B cell (primary cell): ENCODE results near the gene TPSB2. TPM values are rescaled to one million over a fixed set of nuclear protein-coding genes. Genes with fewer than 3 reads are reported as not detected.
"Not testable (repeated sequence)": the region's sequence is repeated elsewhere in the genome, so short reads cannot be mapped to it uniquely, and the experiment has no call there.

ENCODE experiments used
- ATAC-seq: fragments of 200-7000 bp; cut with Tn5 transposase; one replicate; pipeline ENCODE4 v1.10.0; 2021; ENCODE audit warnings: low read depth, mild to moderate bottlenecking, moderate number of reproducible peaks, moderate library complexity
- CTCF ChIA-PET: fragments of 350-600 bp; sonication (Branson Sonifier 250); formaldehyde crosslinking; loops from one replicate; lab custom pipeline; 2021; ENCODE audit warnings: antibody characterized with exemption, inconsistent platforms; lab: Charles Lee
- POLR2A ChIA-PET: fragments of 350-600 bp; sonication (Branson Sonifier 250); formaldehyde crosslinking; loops from one replicate; lab custom pipeline; 2021; ENCODE audit warnings: antibody characterized with exemption; lab: Charles Lee
- DNase-seq: peaks from one replicate; pipeline ENCODE4 v3.0.0; 2013
- H2AFZ ChIP-seq: 2 replicates; pipeline ENCODE4 v1.6.1; 2012; ENCODE audit warnings: mild to moderate bottlenecking, low read depth, low read length; ENCODE audit not compliant: insufficient read depth, poor library complexity, severe bottlenecking
- H3K27ac ChIP-seq, 2 donors: 1 replicate in 1 of 2; 2 replicates in 1 of 2; pipeline ENCODE4 v1.5.1; 2012 to 2013; ENCODE audit warnings: low read length in 2 of 2, mild to moderate bottlenecking in 2 of 2, moderate library complexity in 1 of 2
- H3K27me3 ChIP-seq, 4 experiments: fragments of 200-600 bp in 1 of 4; sonication (generic) in 1 of 4; replicated peaks in 1 of 4; 1 replicate in 2 of 4; 2 replicates in 2 of 4; pipeline versions ENCODE4 v1.6.1 to v1.7.0; 2013 to 2016; ENCODE audit warnings: low read length in 3 of 4, mild to moderate bottlenecking in 2 of 4, mixed read lengths in 1 of 4, moderate library complexity in 1 of 4; ENCODE audit not compliant: insufficient read depth in 4 of 4, control insufficient read depth in 3 of 4; ENCODE audit errors: control extremely low read depth in 1 of 4
- H3K36me3 ChIP-seq, 2 experiments: replicated peaks in 1 of 2; 1 replicate in 1 of 2; 2 replicates in 1 of 2; pipeline versions ENCODE4 v1.6.1 to v1.7.1; 2013; ENCODE audit warnings: low read length in 1 of 2; ENCODE audit not compliant: insufficient read depth in 2 of 2, control insufficient read depth in 1 of 2; ENCODE audit errors: control extremely low read depth in 1 of 2, extremely low read depth in 1 of 2
- H3K4me1 ChIP-seq, 2 donors: fragments of 200-600 bp in 1 of 2; sonication (generic) in 1 of 2; 1 replicate in 1 of 2; 2 replicates in 1 of 2; pipeline versions ENCODE4 v1.5.1 to v1.6.1; 2013 to 2017; ENCODE audit warnings: low read length in 2 of 2; ENCODE audit not compliant: control insufficient read depth in 2 of 2, insufficient read depth in 2 of 2
- H3K4me2 ChIP-seq: replicated peaks from 2 replicates; pipeline ENCODE3; 2012; ENCODE audit warnings: mild to moderate bottlenecking, low read depth, low read length; ENCODE audit not compliant: poor library complexity, severe bottlenecking
- H3K4me3 ChIP-seq, 5 experiments: fragments of 200-600 bp in 1 of 5; sonication (generic) in 1 of 5; 1 replicate in 3 of 5; 2 replicates in 2 of 5; pipeline versions ENCODE4 v1.5.1 to v1.7.0; 2011 to 2016; ENCODE audit warnings: low read length in 4 of 5, mild to moderate bottlenecking in 4 of 5, low read depth in 2 of 5, control low read depth in 1 of 5, moderate library complexity in 1 of 5; ENCODE audit not compliant: insufficient read depth in 1 of 5; ENCODE audit errors: control extremely low read depth in 1 of 5, extremely low read depth in 1 of 5
- H3K79me2 ChIP-seq: fragments of 200-600 bp; sonication (generic); one replicate; pipeline ENCODE4 v1.6.0; 2016; ENCODE audit warnings: low read length; ENCODE audit not compliant: control insufficient read depth, insufficient read depth
- H3K9ac ChIP-seq: fragments of 200-600 bp; sonication (generic); 2 replicates; pipeline ENCODE4 v1.6.1; 2017; ENCODE audit warnings: mild to moderate bottlenecking, low read length, moderate library complexity
- H3K9me3 ChIP-seq, 3 donors: one replicate each; pipeline versions ENCODE4 v1.6.1 to v1.7.1; 2013; ENCODE audit warnings: low read length in 2 of 3; ENCODE audit not compliant: control insufficient read depth in 2 of 3, insufficient read depth in 1 of 3; ENCODE audit errors: control extremely low read depth in 1 of 3
- H4K20me1 ChIP-seq: 2 replicates; pipeline ENCODE4 v1.6.0; 2012; ENCODE audit warnings: mild to moderate bottlenecking, low read length; ENCODE audit not compliant: insufficient read depth, control insufficient read depth, poor library complexity, severe bottlenecking
- H3K27ac Mint-ChIP-seq: one replicate; pipeline ENCODE4 v1.8.0; 2021; ENCODE audit warnings: mixed read lengths
- H3K27me3 Mint-ChIP-seq: one replicate; pipeline ENCODE4 v1.8.0; 2021; ENCODE audit warnings: mixed read lengths
- H3K4me1 Mint-ChIP-seq: one replicate; pipeline ENCODE4 v1.8.0; 2021; ENCODE audit warnings: mixed read lengths
- H3K4me3 Mint-ChIP-seq: one replicate; pipeline ENCODE4 v1.8.0; 2021; ENCODE audit warnings: mixed read lengths
- H3K9me3 Mint-ChIP-seq: one replicate; pipeline ENCODE4 v1.8.0; 2022; ENCODE audit warnings: mixed read lengths; ENCODE audit not compliant: insufficient read depth
- EZH2 ChIP-seq: IDR thresholded peaks from 2 replicates; pipeline ENCODE4 v1.6.1; 2012; ENCODE audit warnings: borderline replicate concordance, low read depth, mild to moderate bottlenecking, moderate library complexity, low read length; ENCODE audit not compliant: insufficient read depth, poor library complexity, severe bottlenecking
- WGBS: methylation state at CpG from one replicate; pipeline ENCODE4 v1.1.5; 2013; ENCODE audit warnings: missing lambda C conversion rate; ENCODE audit not compliant: insufficient coverage; 5-methylcytosine and 5-hydroxymethylcytosine counted together
- intact Hi-C: fragments of 100-400 bp; cut with micrococcal nuclease; formaldehyde crosslinking; loops from one replicate; pipeline ENCODE4 v1.10.0; 2022
- polyA plus RNA-seq: library from polyadenylated mRNA; depleted of rRNA; stranded (reverse); fragments of >200 nt; gene quantifications from 2 replicates; pipeline ENCODE4 v1.2.3, GENCODE V29; 2012
- total RNA-seq, 2 donors: library from RNA; stranded (reverse); fragments of 120-200 nt in 1 of 2; gene quantifications; 1 replicate in 1 of 2; 2 replicates in 1 of 2; pipeline versions ENCODE4 v1.2.3 to v1.2.4, GENCODE V29; 2013 to 2022
- TF ChIP-seq, protein P1 (sequence below): fragments of 200-600 bp; IDR thresholded peaks from one replicate; pipeline ENCODE4 v1.8.0; 2022; ENCODE audit warnings: antibody characterized with exemption, mild to moderate bottlenecking

Gene TPSB2
- total and polyA plus RNA-seq, 2 donors (not counting 1 experiment from before 2014, with no cell fraction given), result not detected

DNA sequence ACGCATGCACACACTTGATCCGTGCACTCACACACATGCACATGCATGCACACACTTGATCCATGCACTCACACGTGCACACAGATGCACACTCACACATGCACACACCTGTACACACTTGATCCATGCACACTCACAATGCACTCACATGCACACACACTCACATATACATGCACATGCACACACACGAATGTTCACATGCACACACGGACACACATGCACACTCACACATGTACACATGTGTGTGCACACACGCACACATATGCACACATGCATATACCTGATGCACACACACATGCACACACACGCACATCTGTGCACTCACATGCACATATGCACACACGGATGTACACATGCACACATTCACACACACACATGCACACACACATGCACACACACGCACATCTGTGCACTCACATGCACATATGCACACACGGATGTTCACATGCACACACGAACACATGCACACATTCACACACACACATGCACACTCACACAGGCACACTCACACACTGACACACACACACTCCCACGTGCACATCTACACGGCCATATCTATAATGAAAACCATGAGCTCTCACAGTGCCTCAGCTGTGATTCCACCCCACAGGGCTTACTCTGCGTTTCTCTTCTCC, 18.0 kb upstream of the TPSB2 start:
- H3K27me3 Mint-ChIP-seq, H3K27me3 ChIP-seq, H3K9me3 Mint-ChIP-seq, DNase-seq, H3K4me3 Mint-ChIP-seq, intact Hi-C loops, H2AFZ ChIP-seq, H4K20me1 ChIP-seq, H3K4me1 Mint-ChIP-seq, H3K79me2 ChIP-seq, POLR2A ChIA-PET, H3K27ac ChIP-seq, H3K4me2 ChIP-seq, H3K9ac ChIP-seq, H3K36me3 ChIP-seq, ATAC-seq, H3K4me1 ChIP-seq, CTCF ChIA-PET, H3K27ac Mint-ChIP-seq, H3K4me3 ChIP-seq, H3K9me3 ChIP-seq: not testable (repeated sequence)
- WGBS, result 96% methylated on average over 11 of the region's 14 CpGs

DNA sequence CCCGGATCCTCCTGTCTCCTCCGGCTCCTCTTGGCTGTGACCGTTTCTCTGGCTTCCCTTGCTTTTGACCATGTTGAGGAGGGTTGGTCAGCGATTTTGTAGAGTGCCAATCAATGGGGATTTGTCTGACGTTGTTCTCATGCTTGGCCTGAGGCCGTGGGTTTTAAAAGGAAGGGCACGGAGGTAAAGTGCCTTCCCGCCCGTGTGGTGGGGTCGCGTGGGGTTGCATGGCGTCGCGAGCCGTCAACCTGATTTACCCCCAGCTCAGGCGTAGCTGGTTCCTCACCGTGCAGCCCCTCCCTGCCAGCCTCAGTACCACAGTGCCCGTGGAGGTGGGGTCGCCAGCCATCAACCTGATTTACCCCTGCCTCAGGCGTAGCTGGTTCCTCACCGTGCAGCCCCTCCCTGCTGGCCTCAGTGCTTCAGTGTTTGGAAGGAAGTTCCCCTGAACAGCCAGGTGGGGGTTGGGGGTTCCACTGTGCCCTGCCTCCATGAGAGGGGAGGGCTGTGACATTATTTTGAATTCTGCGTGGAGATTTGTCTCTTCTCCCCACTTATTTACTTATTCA, 15.6 kb upstream of the TPSB2 start:
- H3K27me3 Mint-ChIP-seq, result peaks cover 3% of the 10 kb centered on the region
- DNase-seq, result no peak
- intact Hi-C loops, result no loop called here
- no peaks in the 10 kb centered on the region for H3K4me1 ChIP-seq
- H2AFZ ChIP-seq, result no peak overlapping the region
- H3K4me3 ChIP-seq, result no peak overlapping the region
- no peak overlapping the region for H3K4me2 ChIP-seq
- H3K9ac ChIP-seq, result no peak overlapping the region
- H3K9me3 Mint-ChIP-seq, result no peaks in the 10 kb centered on the region
- no peaks in the 10 kb centered on the region for H4K20me1 ChIP-seq
- ChIA-PET POLR2A (no interaction called here), CTCF (no interaction called here)
- ATAC-seq, result no peak
- no peak overlapping the region for H3K4me3 Mint-ChIP-seq
- no peaks in the 10 kb centered on the region for H3K9me3 ChIP-seq
- H3K79me2 ChIP-seq, result no peaks in the 10 kb centered on the region
- H3K27me3 ChIP-seq, result peaks cover 0 to 5% (median under 1%) of the 10 kb centered on the region in 4 experiments
- no peak for TF ChIP-seq EZH2
- TF ChIP-seq, protein P1, sequence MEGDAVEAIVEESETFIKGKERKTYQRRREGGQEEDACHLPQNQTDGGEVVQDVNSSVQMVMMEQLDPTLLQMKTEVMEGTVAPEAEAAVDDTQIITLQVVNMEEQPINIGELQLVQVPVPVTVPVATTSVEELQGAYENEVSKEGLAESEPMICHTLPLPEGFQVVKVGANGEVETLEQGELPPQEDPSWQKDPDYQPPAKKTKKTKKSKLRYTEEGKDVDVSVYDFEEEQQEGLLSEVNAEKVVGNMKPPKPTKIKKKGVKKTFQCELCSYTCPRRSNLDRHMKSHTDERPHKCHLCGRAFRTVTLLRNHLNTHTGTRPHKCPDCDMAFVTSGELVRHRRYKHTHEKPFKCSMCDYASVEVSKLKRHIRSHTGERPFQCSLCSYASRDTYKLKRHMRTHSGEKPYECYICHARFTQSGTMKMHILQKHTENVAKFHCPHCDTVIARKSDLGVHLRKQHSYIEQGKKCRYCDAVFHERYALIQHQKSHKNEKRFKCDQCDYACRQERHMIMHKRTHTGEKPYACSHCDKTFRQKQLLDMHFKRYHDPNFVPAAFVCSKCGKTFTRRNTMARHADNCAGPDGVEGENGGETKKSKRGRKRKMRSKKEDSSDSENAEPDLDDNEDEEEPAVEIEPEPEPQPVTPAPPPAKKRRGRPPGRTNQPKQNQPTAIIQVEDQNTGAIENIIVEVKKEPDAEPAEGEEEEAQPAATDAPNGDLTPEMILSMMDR, result no peak
- H3K4me1 Mint-ChIP-seq, result no peaks in the 10 kb centered on the region
- 20% methylated on average over 21 of the region's 22 CpGs for WGBS
- no peaks in the 10 kb centered on the region for H3K36me3 ChIP-seq
- H3K27ac Mint-ChIP-seq, result no peak overlapping the region
- no peak overlapping the region for H3K27ac ChIP-seq
